ENCODE data around the gene ATXN1.

ATXN1 gene

DNA sequence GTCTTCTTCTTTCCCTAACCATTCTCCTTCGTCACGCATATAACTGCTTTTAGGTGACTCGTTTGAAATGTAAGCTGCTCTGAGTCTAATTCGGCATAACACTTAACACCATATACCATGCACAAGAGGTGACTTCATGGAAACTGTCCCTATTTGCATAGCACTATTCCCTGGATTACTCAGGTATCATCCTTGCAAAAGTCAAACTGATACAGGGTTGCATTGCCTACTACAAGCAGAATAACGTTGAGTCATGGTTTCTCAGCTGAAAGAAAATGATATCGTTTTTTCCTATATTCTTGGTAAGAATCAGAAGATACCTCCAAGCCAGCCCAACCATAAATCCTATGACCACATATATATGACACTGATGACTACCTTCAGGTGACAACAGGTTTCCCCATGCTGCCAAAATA is 227.5 kb downstream of the ATXN1 start:
- no peak for DNase-seq (ENCODE audit: low read depth in 2 of 2)

DNA sequence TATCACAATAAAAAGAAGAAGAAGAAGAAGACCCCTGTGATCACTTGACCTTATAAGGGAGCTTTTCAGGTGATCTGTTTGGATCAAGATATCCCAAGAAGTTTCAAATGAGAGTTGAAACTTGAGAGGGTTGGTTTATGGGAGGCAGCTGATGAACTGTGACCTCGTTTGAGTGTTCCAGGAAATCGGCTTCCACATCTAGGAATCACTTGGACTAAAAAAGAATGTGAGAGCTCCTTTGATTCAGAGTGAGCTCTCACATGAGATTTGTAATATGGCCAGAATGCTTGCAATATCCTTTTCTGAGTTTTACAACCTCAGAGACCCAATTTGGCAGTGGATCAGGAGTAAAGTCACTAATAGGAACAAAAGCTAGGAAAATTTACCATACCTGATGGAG is 228.1 kb downstream of the ATXN1 start:
- DNase-seq (ENCODE audit: low read depth in 2 of 2): no peak

DNA sequence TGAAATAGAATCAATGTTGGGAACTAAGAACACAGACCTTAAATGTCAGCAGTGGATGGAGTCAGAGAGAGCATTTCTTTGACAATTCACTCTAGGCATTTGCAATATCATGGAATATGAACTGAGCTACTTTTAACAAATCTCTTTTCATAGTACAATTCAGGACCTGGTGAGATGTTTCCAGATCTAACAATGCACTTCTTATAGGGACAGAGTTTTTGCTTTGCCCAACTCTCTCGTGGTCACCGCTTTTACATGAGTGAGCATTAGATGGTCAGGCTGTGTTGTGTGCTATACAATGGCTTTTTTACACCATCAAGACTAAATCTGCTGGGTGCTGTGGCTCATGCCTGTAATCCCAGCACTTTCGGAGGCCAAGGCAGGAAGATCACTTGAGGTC is 233.6 kb downstream of the ATXN1 start:
- DNase-seq (ENCODE audit: low read depth in 2 of 2): no peak

DNA sequence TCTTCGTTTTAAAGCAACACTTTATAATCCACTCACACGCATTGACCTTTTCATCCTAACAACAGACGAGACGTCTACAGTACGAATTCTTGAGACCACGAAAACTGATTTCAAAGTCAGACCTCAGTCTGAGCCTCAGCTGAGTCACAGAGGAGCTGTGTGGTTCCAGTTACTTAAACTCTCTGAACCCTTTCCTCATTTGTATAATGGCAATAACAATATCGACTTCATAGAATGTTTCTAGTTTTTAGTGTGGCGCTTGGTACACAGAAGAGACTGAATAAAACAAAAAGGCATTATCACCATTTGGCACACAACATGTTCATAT is 236.9 kb downstream of the ATXN1 start:
- no peak for DNase-seq (ENCODE audit: low read depth in 2 of 2)

DNA sequence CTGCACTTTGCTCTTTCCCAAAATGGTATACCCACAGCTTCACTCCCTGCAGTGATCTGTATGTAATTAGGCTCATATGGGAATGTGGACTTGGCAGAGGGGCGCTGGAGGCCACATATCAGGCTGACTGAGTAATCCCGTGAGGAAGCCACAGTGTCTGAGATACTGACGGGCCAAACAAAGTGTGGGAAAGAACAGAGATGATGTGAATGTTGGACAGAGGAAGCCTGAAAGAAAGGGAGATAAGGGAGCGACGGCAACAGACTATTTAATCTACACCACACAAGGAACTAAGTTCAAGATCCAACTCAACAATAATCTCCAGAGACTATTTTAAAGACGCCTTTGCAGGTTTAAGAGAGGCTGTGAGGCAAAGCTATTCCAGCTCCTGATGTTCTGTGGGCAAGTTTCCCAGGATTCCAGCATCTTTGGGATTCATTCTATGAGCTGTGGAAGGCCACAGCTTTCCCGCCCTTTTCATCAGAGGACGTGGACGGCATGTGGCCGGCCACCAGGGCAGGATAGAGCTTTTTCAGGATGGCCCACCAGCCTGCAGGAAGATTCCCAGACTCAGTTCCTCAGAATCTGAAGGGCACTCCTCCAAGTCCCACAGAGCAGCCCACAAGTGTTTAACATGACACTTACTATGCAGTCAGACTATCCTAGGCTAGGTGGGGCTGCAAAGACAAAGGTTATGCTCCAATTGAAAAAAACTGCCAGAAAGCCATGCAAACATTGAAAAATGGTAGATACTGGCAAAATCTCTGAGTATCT is 237.5 kb downstream of the ATXN1 start:
- DNase-seq (ENCODE audit: low read depth in 2 of 2): no peak

DNA sequence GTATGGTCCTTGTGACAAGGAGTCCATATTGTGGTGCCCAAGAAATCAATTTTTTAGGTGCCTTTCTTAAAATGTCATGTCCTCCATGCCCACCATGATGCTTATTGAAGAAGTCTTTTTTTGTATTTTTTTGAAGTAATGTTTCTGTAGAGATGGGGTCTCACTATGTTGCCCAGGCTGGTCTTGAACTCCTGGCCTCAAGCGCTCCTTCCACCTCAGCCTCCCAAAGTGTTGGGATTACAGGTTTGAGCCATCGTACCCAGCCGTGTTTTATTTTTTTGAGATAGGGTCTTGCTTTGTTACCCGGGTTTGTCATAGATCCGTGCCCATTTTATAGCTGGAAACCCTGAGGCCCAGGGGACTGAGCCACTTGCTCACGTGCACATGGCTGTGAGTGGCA is 238.3 kb downstream of the ATXN1 start:
- DNase-seq (ENCODE audit: low read depth in 2 of 2): no peak

DNA sequence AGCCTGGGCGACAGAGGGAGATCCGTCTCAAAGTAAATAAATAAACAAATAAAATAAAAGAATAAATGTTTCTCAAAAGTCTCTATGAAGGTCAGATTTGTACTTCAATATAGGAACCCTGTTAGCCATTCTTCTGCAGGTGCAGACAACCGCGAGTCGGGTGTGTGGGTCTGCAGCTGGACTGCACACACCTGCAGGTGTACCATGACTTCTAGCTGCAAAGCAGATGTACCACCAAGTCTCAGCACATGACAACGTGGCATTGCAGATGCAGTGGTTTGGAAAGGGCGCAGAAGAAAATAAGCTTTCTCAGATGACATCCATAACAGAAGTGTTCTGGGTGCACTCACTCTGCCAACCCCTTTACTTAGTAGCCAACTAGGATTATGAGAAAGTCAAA is 239.7 kb downstream of the ATXN1 start:
- DNase-seq (ENCODE audit: low read depth in 2 of 2): no peak

DNA sequence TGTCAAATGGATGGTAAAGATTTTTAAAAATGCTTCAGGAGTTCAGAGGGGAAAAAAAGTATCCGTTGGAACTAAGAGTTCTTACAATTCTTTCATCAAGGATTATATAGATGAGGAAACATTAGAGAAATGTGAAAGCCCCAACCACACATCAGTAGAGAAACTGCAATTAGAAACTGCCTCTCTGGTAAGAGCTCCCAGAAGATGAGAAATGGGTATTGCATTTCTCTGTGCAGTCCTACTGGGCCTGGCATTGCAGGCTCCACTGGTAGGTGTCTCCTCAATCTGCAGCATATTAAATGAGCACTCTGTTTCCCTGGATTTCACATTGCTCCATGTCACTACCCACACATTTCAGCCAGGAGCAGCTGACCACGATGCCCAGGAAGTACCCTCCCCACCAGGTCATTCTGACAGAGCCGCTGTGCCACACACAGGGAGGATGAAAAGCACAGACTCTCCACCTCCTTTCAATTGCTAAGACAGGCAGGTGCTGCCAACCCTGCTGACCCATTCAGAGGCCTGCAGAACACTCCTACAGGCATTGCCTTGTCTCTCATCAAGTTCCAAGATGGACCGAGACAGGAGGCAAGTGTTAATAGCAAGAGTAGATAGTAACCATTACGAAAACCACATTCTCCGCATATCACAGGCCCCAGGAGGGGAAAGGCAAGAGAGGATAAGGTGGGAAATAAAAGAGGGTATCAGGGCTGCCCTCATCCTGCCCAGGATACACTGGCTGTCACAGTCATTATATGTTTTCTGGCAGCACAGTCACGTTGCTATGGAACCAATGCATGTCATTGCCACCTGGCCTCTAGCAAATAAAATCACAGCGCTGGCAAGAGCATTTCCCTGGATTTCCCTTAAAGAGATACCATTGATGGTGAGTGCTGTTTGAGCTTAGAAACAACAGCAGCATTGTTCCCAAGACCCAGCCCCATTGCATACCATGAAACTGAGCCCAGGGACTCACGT is 241.7 kb downstream of the ATXN1 start:
- no peak for DNase-seq (ENCODE audit: low read depth in 2 of 2)

DNA sequence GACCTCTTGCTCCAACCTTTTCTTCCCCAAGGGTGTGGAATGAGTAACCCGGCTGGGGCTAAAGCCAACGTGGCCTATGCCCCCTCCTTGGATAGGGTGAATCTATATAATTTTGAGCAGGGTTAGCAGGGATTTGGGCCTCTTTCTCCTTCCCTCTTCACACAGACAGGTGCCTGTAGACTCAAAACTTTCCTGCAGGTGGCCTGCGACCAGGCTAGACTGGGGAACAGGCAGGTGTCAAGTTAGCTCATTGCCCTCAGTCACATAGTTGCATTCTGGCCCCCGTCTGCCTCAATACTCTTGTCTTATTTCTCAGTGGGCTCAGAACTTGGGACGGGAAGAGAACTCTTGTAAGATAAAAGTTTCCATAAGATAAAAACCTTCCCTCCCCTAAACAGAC is 243.0 kb downstream of the ATXN1 start:
- no peak for DNase-seq (ENCODE audit: low read depth in 2 of 2)

DNA sequence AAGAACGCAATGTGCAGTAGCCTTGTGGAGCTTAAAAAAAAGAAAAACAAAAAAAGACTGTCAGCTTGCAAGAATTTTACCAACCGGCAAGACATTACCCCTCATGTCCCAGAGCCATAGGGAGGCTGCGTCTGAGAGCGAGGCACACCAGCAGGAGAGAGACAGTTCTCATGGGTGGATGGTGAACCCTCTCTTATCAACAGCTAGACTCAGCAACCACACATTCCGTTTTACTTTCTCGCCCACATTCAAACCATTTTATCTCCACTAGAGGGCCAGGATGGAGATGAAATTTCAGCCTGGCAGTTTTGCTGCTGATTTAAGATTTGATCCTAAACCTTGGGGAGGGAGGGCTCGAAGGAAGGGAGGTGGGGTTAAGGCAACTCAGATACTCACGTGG is 247.0 kb downstream of the ATXN1 start:
- no peak for DNase-seq (ENCODE audit: low read depth in 2 of 2)

DNA sequence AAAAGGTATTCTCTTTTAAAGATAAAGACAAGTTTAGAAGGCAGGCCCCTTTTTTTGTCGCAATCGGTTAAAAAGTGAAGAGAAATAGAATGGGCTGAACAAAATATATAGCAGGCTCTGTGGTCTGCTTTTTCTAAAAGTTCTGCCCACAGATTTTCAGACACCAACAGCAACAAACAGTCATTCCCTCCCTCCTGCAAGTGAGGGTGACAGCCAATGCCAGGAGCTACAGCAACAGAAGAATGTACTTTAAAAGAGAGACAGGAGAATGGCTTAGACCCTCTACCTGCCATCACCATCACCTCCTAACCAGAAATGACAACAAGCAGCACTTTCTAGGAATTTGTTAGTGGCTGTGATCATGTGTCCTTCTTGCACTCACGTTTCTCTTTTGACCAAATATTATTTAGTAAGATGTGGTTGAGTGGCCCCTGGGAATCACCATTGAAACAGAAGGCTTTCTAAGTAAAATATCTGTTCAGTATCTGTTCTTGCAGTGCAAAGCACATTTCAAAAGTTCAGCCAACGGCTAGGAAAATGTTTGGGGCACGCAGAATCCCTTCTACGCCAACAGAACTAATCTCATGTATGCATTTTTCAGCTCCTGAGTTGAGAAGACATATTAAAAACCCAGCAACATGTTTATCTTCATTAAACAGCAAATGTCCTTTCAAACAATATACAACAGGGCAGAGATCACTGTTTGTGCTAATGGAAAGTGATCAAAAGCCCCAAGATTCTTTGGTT is 248.5 kb downstream of the ATXN1 start:
- no peak for DNase-seq (ENCODE audit: low read depth in 2 of 2)

DNA sequence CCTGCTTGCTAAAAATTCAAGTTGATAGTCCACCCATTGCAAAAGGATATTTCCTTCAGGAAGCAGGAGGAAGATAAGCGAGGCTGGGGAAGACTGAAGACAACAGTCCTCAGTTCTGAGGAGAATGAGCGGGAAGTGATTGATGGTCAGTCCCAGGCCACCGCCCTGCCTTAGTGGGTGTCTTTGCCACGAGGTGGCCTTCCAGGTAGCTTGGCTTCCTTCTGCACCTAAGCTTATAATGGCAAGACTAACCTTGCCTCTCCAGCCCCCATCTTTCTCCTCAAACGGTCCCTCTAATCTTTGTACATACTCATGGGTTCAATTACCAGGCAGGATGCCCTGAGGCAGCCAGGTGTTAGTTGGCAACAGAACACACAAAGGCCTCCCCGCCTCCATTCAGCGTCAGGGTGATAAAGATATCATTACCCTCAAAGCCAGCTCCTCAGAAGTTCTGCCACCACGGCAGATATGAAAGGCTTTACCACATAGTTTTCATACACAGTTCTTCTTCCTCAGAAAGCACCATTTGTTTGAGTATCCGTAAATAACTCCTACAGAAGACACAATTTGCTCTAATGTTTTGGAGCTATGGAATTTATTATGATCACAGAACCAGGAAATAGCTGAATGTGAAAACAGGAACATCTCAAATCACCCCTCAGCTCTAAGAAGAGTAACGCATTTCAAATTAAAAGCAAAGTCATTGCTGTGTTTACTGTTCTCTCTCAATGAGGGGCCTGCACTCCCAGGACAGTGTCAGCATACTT is 249.4 kb downstream of the ATXN1 start:
- no peak for DNase-seq (ENCODE audit: low read depth in 2 of 2)

DNA sequence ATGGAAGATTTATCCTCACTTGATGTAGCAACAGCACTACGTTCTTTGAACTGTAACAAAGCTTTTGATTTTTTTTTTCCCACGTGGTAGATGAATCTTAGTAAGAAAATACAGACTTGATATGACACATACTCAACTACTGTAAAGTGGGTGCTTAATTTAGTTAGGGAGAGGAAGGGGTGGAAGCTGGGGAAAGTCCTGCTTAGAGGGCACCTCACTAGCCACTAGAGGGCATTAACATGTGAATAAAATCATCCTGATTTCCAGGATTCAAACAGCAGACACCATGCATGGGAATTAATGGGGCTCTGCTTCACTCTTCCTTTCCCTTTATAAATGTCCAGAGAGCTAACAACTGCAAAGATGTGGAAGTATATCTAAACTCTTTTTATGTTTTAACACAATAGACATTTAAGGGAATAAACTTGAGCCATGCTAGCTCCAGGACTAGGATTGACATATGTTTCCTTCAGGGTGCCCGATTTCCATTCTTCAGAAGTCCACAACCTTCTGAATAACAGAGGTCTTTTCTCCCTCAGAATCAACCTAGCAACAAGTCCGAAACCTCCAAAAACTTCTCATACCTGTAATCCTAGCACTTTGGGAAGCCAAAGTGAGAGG is 250.1 kb downstream of the ATXN1 start:
- no peak for DNase-seq (ENCODE audit: low read depth in 2 of 2)

DNA sequence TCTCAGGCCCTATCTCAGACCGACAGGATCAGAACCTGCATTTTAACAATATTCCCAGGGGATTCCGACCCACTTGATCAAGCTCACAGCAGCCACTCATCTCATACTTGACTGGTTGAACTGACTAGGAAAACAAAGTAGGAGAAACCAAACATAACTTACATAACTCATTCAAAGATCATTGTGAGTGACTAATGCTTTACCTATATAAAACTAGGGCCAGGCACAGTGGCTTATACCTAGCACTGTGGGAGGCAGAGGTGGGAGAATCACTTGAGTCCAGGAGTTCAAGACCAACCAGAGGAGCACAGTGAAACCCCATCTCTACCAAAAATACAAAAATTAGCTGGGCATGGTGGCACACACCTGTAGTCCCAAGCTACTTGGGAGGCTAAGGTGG is 251.0 kb downstream of the ATXN1 start:
- DNase-seq (ENCODE audit: low read depth in 2 of 2): no peak

DNA sequence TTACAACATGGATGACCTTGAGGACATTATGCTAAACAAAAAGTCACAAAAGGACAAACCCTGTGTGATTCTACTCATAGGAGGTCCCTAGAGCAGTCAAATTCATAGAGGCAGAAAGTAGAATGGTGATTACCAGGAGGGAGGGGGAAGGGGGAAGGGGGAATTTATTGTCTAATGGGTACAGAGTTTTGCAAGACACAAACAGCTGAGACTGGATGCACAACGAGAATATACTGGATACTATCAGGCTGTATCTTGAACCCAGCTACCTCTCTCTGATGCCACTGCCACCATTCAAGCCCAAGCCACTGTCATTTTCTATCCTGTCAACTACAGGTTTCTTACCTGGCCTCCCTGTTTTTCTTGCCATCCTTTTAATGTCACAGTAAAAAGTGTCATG is 252.3 kb downstream of the ATXN1 start:
- no peak for DNase-seq (ENCODE audit: low read depth in 2 of 2)

DNA sequence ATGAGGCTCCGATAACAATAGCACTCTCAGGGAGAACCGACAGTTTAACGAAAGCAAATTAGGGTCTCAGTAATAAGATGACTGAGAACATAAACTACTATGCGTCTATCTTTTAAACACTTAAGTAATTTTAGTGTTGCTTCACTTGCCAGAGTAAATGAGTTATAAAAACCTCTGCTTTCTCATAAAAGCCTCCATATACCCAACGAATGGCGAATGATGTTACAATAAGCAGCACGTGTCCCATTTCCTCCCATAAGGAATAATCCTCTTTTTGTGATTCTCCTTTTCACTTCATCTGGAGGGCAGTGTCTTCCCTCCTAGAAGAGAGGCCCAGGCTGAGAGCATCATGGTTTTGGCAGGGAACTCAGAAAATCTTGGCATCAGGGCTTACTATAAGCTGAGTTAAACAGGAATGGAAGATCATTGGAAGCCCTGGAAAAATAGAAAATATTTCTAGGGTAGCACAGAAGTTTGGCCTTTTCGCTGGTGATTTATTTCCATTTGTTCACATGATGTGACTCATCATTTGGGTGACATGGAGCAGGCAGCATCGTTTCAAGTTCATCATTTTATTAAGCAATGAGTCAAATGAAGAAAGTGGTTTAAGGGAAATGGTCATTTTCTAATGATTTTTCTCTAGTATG is 255.4 kb downstream of the ATXN1 start:
- DNase-seq (ENCODE audit: low read depth in 2 of 2): no peak

DNA sequence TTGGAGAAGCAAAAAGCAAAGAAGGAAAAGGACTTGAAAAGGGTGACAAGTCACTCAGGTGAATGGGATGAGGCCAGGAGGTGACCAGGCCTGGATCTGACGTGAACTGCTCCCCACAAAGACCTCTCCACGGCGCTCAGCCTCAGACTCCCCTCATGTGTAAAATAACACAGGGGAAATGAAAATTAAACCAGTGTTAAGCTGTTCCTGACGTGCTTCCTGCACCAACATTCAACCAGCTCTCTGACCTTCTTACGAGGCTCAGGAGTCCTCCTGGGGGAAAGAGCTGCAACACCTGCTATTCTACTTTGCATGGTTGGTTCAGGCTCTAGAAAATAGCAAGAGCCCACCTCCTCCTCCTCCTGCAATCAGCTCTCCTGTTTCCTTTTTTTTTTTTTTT is 256.7 kb downstream of the ATXN1 start:
- DNase-seq (ENCODE audit: low read depth in 2 of 2): no peak

DNA sequence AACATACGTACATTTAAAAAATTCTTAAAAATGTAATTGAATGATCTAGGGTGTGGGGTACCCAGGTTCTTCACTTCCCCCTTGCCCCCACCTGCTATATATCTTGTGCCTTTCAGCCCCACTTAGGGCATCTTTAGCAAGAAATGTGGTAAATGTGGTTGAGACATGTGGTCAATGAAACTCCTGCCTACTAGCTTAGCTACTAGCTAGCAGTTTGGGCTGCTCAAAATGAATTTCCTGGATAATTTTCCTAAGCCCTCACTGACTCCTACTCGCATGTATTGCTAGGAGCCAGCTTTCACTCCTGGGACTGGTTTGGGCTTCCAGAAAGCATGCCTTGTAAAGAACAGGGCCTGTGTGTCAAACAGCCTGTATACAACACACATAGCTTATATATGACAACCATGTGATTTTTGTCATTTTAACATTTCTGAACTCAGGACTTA is 257.3 kb downstream of the ATXN1 start:
- DNase-seq (ENCODE audit: low read depth in 2 of 2): no peak

DNA sequence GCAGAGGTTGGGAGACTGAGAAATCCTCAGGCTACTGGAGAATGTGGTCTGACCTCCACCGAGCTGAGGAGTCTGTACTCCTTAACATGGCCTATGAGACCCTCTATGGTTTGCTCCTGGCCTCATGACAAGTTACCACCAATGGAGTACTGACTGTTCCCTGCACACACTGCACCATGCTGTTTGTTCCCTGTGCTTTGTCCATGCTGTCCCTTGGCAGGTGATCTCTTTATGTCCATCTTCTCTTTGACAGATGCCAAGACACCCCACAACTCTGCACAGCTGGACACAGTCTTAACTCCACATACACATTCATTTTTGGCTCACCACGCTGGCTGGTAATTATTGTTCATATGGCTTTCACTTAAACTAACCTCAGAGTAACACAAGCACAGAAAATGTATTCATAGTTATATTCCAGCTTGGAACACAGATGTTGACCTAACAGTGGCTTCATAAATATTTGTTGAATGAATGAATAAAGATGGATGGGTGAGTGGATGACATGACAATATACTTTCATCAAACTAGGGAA is 258.0 kb downstream of the ATXN1 start:
- no peak for DNase-seq (ENCODE audit: low read depth in 2 of 2)

DNA sequence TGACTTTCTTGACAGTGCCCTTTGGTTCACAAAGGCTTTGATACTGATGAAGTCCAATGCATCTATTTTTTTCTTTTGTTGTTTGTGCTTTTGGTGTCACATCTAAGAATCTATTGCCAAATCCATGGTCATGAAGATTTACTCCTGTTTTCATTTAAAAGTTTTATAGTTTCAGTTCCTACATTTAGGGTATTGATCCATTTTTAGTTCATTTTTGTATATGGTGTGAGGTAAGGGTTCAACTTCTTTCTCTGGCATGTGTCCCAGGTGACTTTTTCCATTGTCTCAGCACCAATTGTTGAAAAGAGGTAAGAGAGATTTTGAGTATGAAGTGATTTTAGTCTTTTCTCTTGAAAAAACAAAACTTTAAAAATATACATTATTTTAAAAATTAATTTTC is 262.3 kb downstream of the ATXN1 start:
- no peak for DNase-seq (ENCODE audit: low read depth in 2 of 2)
